GM23338 (cell line): Measurements from ENCODE around the gene PTPRN2. TPM values are rescaled to one million over a fixed set of nuclear protein-coding genes. Genes with fewer than 3 reads are reported as not detected.

ENCODE experiments used
- CREB1 ChIP-seq: fragments of 250-450 bp; sonication (Bioruptor Pico); IDR thresholded peaks from 2 replicates; pipeline ENCODE4 v1.5.0; 2020; ENCODE audit warnings: low read depth, mild to moderate bottlenecking, moderate library complexity
- JUNB ChIP-seq: IDR thresholded peaks from one replicate; pipeline ENCODE4 v1.6.1; 2016; ENCODE audit warnings: antibody characterized with exemption; ENCODE audit not compliant: unreplicated experiment
- STAT1 ChIP-seq: IDR thresholded peaks from one replicate; pipeline ENCODE4 v1.6.1; 2016; ENCODE audit warnings: antibody characterized with exemption; ENCODE audit not compliant: unreplicated experiment
- ZNF331 ChIP-seq: fragments of 250-450 bp; sonication (Bioruptor Pico); IDR thresholded peaks from 2 replicates; pipeline ENCODE4 v1.5.0; 2020; ENCODE audit warnings: low read depth, mild to moderate bottlenecking, moderate library complexity
- polyA plus RNA-seq: library from polyadenylated mRNA; unstranded; fragments of >200 nt; fragmentation: Nextera tagmentation; extraction: Ambion mirVana; gene quantifications from 2 replicates; pipeline ENCODE4 v1.2.1, GENCODE V29; 2016
- total RNA-seq: library from RNA; depleted of rRNA; stranded (reverse); fragments of >200 nt; shearing (Covaris generic); gene quantifications from 2 replicates; pipeline ENCODE4 v1.2.3, GENCODE V29; 2014
- TF ChIP-seq, protein P1 (sequence below): fragments of 250-450 bp; sonication (Bioruptor Pico); IDR thresholded peaks from 2 replicates; pipeline ENCODE4 v1.5.0; 2020; ENCODE audit warnings: mild to moderate bottlenecking, moderate library complexity
- TF ChIP-seq, protein P2 (sequence below), 2 experiments: fragments of 200-600 bp in 1 of 2; sonication (generic) in 1 of 2; conservative IDR thresholded peaks; 2 replicates each; pipeline versions ENCODE4 v1.5.1 to v1.6.1; 2016 to 2017; ENCODE audit warnings: antibody characterized with exemption in 2 of 2, low read depth in 2 of 2, mild to moderate bottlenecking in 2 of 2, moderate library complexity in 1 of 2
- TF ChIP-seq, protein P3 (sequence below): IDR thresholded peaks from 2 replicates; pipeline ENCODE4 v1.6.1; 2016; ENCODE audit warnings: antibody characterized with exemption

Gene PTPRN2
- total and polyA plus RNA-seq, 2 experiments from 2014 or later, result 0.87 to 4.0 TPM

DNA sequence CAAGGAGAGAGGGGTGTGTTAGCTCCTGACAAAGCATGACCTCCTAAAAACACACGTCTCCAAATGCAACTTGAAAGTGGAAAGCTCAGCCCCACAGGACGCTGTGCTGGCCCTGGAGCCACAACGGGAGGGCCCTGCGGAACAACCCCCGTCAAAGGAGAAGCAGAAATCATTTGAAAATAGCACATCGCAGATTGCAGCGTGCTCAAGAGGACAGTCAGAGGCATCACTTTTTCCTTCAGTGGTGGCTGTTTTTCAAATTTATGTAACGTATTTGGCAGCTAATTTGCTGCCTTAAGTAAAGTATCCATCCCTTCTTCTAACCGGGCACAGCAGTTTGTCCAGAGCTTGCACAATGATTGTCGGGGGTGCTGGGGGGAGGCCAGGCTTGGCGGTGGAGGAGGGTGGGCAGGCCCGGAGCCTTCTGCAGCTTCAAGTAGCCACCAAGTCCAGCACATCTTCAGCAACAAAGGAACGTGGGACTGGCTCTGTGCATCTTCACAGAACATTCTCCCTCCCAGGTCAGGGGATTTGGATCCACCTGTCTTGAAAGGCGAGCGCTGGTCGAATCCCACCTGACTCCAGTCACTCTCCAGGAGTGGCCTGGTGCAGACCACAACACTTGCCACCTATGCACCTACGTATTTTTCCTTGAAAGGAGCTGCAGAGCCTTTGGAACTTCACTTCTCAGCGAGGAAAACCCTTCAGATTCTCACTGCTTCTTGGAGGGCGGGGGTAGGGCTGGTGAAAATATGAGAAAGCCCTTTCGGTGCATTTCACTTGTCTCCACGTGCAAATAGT, 904.5 kb downstream of the PTPRN2 start (continued):
- TF ChIP-seq, protein P1, sequence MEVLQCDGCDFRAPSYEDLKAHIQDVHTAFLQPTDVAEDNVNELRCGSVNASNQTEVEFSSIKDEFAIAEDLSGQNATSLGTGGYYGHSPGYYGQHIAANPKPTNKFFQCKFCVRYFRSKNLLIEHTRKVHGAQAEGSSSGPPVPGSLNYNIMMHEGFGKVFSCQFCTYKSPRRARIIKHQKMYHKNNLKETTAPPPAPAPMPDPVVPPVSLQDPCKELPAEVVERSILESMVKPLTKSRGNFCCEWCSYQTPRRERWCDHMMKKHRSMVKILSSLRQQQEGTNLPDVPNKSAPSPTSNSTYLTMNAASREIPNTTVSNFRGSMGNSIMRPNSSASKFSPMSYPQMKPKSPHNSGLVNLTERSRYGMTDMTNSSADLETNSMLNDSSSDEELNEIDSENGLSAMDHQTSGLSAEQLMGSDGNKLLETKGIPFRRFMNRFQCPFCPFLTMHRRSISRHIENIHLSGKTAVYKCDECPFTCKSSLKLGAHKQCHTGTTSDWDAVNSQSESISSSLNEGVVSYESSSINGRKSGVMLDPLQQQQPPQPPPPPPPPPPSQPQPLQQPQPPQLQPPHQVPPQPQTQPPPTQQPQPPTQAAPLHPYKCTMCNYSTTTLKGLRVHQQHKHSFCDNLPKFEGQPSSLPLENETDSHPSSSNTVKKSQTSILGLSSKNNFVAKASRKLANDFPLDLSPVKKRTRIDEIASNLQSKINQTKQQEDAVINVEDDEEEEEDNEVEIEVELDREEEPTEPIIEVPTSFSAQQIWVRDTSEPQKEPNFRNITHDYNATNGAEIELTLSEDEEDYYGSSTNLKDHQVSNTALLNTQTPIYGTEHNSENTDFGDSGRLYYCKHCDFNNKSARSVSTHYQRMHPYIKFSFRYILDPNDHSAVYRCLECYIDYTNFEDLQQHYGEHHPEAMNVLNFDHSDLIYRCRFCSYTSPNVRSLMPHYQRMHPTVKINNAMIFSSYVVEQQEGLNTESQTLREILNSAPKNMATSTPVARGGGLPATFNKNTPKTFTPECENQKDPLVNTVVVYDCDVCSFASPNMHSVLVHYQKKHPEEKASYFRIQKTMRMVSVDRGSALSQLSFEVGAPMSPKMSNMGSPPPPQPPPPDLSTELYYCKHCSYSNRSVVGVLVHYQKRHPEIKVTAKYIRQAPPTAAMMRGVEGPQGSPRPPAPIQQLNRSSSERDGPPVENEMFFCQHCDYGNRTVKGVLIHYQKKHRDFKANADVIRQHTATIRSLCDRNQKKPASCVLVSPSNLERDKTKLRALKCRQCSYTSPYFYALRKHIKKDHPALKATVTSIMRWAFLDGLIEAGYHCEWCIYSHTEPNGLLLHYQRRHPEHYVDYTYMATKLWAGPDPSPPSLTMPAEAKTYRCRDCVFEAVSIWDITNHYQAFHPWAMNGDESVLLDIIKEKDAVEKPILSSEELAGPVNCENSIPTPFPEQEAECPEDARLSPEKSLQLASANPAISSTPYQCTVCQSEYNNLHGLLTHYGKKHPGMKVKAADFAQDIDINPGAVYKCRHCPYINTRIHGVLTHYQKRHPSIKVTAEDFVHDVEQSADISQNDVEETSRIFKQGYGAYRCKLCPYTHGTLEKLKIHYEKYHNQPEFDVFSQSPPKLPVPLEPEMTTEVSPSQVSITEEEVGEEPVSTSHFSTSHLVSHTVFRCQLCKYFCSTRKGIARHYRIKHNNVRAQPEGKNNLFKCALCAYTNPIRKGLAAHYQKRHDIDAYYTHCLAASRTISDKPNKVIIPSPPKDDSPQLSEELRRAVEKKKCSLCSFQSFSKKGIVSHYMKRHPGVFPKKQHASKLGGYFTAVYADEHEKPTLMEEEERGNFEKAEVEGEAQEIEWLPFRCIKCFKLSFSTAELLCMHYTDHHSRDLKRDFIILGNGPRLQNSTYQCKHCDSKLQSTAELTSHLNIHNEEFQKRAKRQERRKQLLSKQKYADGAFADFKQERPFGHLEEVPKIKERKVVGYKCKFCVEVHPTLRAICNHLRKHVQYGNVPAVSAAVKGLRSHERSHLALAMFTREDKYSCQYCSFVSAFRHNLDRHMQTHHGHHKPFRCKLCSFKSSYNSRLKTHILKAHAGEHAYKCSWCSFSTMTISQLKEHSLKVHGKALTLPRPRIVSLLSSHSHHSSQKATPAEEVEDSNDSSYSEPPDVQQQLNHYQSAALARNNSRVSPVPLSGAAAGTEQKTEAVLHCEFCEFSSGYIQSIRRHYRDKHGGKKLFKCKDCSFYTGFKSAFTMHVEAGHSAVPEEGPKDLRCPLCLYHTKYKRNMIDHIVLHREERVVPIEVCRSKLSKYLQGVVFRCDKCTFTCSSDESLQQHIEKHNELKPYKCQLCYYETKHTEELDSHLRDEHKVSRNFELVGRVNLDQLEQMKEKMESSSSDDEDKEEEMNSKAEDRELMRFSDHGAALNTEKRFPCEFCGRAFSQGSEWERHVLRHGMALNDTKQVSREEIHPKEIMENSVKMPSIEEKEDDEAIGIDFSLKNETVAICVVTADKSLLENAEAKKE (CRISPR knock-in tag), result no peak
- no peak for TF ChIP-seq JUNB
- TF ChIP-seq, protein P2, sequence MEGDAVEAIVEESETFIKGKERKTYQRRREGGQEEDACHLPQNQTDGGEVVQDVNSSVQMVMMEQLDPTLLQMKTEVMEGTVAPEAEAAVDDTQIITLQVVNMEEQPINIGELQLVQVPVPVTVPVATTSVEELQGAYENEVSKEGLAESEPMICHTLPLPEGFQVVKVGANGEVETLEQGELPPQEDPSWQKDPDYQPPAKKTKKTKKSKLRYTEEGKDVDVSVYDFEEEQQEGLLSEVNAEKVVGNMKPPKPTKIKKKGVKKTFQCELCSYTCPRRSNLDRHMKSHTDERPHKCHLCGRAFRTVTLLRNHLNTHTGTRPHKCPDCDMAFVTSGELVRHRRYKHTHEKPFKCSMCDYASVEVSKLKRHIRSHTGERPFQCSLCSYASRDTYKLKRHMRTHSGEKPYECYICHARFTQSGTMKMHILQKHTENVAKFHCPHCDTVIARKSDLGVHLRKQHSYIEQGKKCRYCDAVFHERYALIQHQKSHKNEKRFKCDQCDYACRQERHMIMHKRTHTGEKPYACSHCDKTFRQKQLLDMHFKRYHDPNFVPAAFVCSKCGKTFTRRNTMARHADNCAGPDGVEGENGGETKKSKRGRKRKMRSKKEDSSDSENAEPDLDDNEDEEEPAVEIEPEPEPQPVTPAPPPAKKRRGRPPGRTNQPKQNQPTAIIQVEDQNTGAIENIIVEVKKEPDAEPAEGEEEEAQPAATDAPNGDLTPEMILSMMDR (conservative IDR thresholded peaks at IDR 0.05; ENCODE audit: low read depth in 2 of 2), result no peak
- TF ChIP-seq STAT1, result no peak
- TF ChIP-seq CREB1 (CRISPR knock-in tag), result no peak
- TF ChIP-seq, protein P3, sequence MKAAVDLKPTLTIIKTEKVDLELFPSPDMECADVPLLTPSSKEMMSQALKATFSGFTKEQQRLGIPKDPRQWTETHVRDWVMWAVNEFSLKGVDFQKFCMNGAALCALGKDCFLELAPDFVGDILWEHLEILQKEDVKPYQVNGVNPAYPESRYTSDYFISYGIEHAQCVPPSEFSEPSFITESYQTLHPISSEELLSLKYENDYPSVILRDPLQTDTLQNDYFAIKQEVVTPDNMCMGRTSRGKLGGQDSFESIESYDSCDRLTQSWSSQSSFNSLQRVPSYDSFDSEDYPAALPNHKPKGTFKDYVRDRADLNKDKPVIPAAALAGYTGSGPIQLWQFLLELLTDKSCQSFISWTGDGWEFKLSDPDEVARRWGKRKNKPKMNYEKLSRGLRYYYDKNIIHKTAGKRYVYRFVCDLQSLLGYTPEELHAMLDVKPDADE, result no peak
- TF ChIP-seq ZNF331 (CRISPR knock-in tag), result no peak
